Natural killer cell (primary cell): ENCODE results near the gene APH1B. TPM values are rescaled to one million over a fixed set of nuclear protein-coding genes. Genes with fewer than 3 reads are reported as not detected.

Experiments used
- ATAC-seq, 3 donors: fragments of 150-1000 bp in 2 of 3; fragments of 200-7000 bp in 1 of 3; cut with Tn5 transposase; 1 replicate in 1 of 3; 2 replicates in 2 of 3; pipeline ENCODE4 v1.10.0; 2021; ENCODE audit warnings: mild to moderate bottlenecking in 2 of 3, moderate library complexity in 2 of 3
- DNase-seq, 2 donors: peaks; one replicate each; pipeline versions ENCODE4 v3.0.0 to v3.0.0-alpha.2; 2013 to 2021; ENCODE audit warnings: mixed read lengths in 1 of 2
- H3K27ac ChIP-seq: one replicate; pipeline ENCODE4 v1.5.1; 2013; ENCODE audit warnings: mild to moderate bottlenecking, low read length
- H3K27me3 ChIP-seq: one replicate; pipeline ENCODE4 v1.6.1; 2013; ENCODE audit warnings: low read length; ENCODE audit not compliant: control insufficient read depth, insufficient read depth
- H3K36me3 ChIP-seq: one replicate; pipeline ENCODE4 v1.6.1; 2013; ENCODE audit warnings: low read length; ENCODE audit not compliant: control insufficient read depth, insufficient read depth
- H3K4me1 ChIP-seq: one replicate; pipeline ENCODE4 v1.6.1; 2013; ENCODE audit warnings: low read length; ENCODE audit not compliant: control insufficient read depth, insufficient read depth
- H3K4me3 ChIP-seq: one replicate; pipeline ENCODE4 v1.5.1; 2013; ENCODE audit warnings: low read length
- H3K9me3 ChIP-seq: one replicate; pipeline ENCODE4 v1.6.1; 2013; ENCODE audit warnings: low read length; ENCODE audit not compliant: control insufficient read depth, insufficient read depth
- H3K27ac Mint-ChIP-seq, 2 donors: one replicate each; pipeline ENCODE4 v1.8.0; 2022; ENCODE audit warnings: mild to moderate bottlenecking in 2 of 2, mixed read lengths in 2 of 2, moderate library complexity in 1 of 2
- H3K27me3 Mint-ChIP-seq, 2 donors: one replicate each; pipeline ENCODE4 v1.8.0; 2022; ENCODE audit warnings: low read depth in 2 of 2, mixed read lengths in 2 of 2
- H3K36me3 Mint-ChIP-seq: one replicate; pipeline ENCODE4 v1.8.0; 2022; ENCODE audit warnings: mixed read lengths
- H3K4me1 Mint-ChIP-seq, 2 donors: one replicate each; pipeline ENCODE4 v1.8.0; 2022; ENCODE audit warnings: mixed read lengths in 2 of 2
- H3K4me3 Mint-ChIP-seq: one replicate; pipeline ENCODE4 v1.8.0; 2022; ENCODE audit warnings: mild to moderate bottlenecking, moderate library complexity, mixed read lengths
- H3K9me3 Mint-ChIP-seq, 2 donors: one replicate each; pipeline ENCODE4 v1.8.0; 2022; ENCODE audit warnings: mixed read lengths in 2 of 2
- WGBS: methylation state at CpG from one replicate; pipeline ENCODE4 v1.1.7; 2013; ENCODE audit warnings: missing lambda C conversion rate; ENCODE audit not compliant: insufficient coverage; 5-methylcytosine and 5-hydroxymethylcytosine counted together
- intact Hi-C: fragments of 100-400 bp; cut with micrococcal nuclease; formaldehyde crosslinking; loops from one replicate; pipeline ENCODE4 v1.14.2; 2022
- total RNA-seq, 4 donors: library from RNA; stranded (reverse); fragments of 120-200 nt in 1 of 4; gene quantifications; one replicate each; pipeline versions ENCODE4 v1.2.3 to v1.2.4, GENCODE V29; 2013 to 2022
- TF ChIP-seq, protein P1 (sequence below): fragments of 200-600 bp; IDR thresholded peaks from one replicate; pipeline ENCODE4 v1.8.0; 2022; ENCODE audit warnings: antibody characterized with exemption

The APH1B gene
- total RNA-seq, 3 donors from 2014 or later (not counting 1 experiment from before 2014, with no cell fraction given): 8.6 to 12.4 (median 9.9) TPM

DNA sequence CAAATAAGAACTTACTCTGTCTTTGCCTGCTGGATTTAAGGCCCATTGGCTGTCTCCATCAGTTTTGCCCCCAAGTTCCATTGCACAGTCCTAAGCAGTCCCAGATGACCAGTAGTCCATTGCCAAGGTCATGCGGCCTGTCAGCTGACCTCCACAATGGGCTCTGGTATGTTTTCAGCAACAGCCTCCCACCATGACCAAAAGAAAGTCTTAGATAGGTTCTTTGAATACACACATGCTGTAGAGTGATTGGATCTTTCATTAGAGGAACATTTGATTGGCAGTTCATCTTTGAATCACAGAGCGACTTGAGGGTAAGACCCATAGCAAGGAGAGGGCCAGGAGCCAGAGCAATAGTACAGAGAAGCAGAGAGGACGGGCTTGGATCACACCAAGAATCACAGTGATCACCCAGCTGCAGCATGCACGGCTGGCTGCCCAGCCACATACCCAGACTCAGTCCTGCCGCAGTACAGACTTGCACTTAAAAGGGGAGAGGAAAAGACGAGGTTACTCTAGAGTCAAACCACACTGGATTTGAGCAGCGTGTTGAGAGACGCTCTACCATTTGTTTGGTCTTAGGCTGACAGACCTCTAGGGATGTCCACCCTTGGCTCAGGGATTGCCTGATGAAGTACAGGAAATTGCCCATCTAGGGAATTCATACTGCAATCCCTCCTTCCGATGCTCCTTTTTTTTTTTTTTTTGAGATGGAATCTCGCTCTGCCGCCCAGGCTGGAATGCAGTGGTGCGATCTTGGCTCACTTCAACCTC, 50.4 kb downstream of the APH1B start:
- H3K27ac ChIP-seq: no peak overlapping the region
- whole genome bisulfite sequencing: 80% methylated on average over 12 of the region's 12 CpGs
- no peaks in the 10 kb centered on the region for H3K9me3 ChIP-seq
- no peaks in the 10 kb centered on the region for H3K36me3 ChIP-seq
- H3K4me1 ChIP-seq: no peaks in the 10 kb centered on the region
- no peak for DNase-seq
- H3K4me3 ChIP-seq: no peak overlapping the region
- Mint-ChIP-seq H3K27ac (no peak overlapping the region), H3K27me3 (peaks cover 0 to 4% of the 10 kb centered on the region in 2 donors), H3K9me3 (no peaks in the 10 kb centered on the region), H3K4me3 (no peak overlapping the region), H3K4me1 (peaks cover 0 to 6% of the 10 kb centered on the region in 2 donors), H3K36me3 (no peaks in the 10 kb centered on the region)
- TF ChIP-seq, protein P1, sequence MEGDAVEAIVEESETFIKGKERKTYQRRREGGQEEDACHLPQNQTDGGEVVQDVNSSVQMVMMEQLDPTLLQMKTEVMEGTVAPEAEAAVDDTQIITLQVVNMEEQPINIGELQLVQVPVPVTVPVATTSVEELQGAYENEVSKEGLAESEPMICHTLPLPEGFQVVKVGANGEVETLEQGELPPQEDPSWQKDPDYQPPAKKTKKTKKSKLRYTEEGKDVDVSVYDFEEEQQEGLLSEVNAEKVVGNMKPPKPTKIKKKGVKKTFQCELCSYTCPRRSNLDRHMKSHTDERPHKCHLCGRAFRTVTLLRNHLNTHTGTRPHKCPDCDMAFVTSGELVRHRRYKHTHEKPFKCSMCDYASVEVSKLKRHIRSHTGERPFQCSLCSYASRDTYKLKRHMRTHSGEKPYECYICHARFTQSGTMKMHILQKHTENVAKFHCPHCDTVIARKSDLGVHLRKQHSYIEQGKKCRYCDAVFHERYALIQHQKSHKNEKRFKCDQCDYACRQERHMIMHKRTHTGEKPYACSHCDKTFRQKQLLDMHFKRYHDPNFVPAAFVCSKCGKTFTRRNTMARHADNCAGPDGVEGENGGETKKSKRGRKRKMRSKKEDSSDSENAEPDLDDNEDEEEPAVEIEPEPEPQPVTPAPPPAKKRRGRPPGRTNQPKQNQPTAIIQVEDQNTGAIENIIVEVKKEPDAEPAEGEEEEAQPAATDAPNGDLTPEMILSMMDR: no peak
- intact Hi-C loops: no loop called here
- H3K27me3 ChIP-seq: no peaks in the 10 kb centered on the region
- no peak for ATAC-seq

DNA sequence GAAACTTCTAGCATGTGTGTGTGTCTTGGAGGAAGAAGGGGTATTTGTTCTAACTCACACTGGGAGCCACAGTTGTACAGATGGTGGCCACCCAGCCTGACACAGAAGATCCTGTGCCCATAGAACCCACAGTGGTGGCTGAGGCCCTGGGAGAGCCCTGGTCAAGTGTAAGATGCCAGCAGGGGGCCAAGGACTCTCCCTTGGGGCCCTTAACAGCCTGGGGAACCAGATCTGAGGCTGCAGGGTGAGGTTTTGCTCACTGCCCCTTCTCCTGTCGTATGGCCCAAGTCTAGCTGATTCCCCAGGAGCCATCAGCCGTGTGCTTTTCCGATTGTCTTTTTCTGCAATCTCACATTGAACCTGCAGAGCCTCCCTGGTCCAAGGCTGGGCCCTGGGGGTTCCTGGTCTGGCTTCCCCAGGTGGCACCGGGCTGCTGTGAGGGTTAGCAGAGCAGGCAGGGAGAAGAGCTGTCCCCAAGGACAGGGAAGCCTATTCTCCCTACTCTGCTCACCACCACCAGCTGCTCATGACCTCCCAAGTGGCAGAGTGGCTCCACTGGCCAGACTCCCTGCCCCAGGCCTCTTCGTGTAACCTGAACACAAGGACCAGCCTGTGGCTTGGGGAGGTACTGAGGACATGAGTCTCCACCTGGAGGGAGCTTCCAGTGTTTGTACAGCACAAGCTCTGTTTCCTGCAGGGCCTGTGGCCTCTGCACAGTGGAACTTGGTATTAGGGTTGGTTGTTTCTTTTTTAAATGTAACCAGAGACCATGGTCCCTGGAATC, 52.4 kb downstream of the APH1B start:
- no peak for ATAC-seq
- Mint-ChIP-seq H3K36me3 (no peaks in the 10 kb centered on the region), H3K27ac (no peak overlapping the region), H3K27me3 (peaks cover 0 to 6% of the 10 kb centered on the region in 2 donors), H3K4me1 (peaks cover 0 to 6% of the 10 kb centered on the region in 2 donors), H3K4me3 (no peak overlapping the region), H3K9me3 (no peaks in the 10 kb centered on the region)
- DNase-seq: no peak
- Histone ChIP-seq H3K4me1 (no peaks in the 10 kb centered on the region), H3K36me3 (no peaks in the 10 kb centered on the region), H3K9me3 (no peaks in the 10 kb centered on the region), H3K27ac (no peak overlapping the region), H3K4me3 (no peak overlapping the region), H3K27me3 (no peaks in the 10 kb centered on the region)
- TF ChIP-seq, protein P1: no peak
- intact Hi-C loops: no loop called here
- 85% methylated on average over 5 of the region's 5 CpGs for WGBS

DNA sequence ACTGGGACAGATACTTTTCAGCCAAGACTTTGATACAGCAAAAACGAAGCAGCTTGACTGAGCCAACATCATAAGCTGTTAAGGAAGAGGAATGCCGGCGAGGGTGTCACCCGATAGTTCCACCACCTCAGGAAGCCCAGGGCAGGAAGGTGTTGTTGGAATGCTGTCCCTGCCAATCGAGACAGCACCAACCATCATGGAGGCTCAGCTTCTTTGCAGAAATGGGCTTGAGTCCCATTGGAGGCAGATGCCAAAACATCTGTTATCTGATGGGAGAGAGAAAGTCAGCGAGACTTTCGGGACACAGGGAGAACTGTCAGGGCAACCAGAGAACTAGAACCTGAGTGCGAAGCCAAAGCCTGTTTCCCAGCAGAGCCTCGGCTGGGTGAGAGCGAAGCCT, 53.5 kb downstream of the APH1B start:
- no peak overlapping the region for H3K27ac Mint-ChIP-seq
- H3K4me1 ChIP-seq: no peaks in the 10 kb centered on the region
- no peaks in the 10 kb centered on the region for H3K9me3 ChIP-seq
- H3K36me3 ChIP-seq: no peaks in the 10 kb centered on the region
- H3K27me3 Mint-ChIP-seq: peaks cover 0 to 6% of the 10 kb centered on the region in 2 donors
- H3K27me3 ChIP-seq: no peaks in the 10 kb centered on the region
- no peak for DNase-seq
- WGBS: 93% methylated on average over 10 of the region's 10 CpGs
- TF ChIP-seq, protein P1: no peak
- H3K4me3 Mint-ChIP-seq: no peak overlapping the region
- peaks cover 0 to 6% of the 10 kb centered on the region in 2 donors for H3K4me1 Mint-ChIP-seq
- H3K27ac ChIP-seq: no peak overlapping the region
- no peaks in the 10 kb centered on the region for H3K9me3 Mint-ChIP-seq
- H3K36me3 Mint-ChIP-seq: no peaks in the 10 kb centered on the region
- no peak for ATAC-seq
- intact Hi-C loops: no loop called here
- H3K4me3 ChIP-seq: no peak overlapping the region
